Osteocyte (in vitro differentiated cells): ENCODE measurements around the gene C14orf119. TPM values are rescaled to one million over a fixed set of nuclear protein-coding genes. Genes with fewer than 3 reads are reported as not detected.

Source experiments
- DNase-seq: peaks from one replicate; pipeline ENCODE4 v3.0.0; 2021; ENCODE audit warnings: mixed read lengths; ENCODE audit not compliant: unreplicated experiment; ENCODE audit errors: extremely low spot score
- H3K27ac Mint-ChIP-seq: one replicate; pipeline ENCODE4 v1.8.0; 2021; ENCODE audit warnings: mild to moderate bottlenecking, mixed read lengths; ENCODE audit not compliant: unreplicated experiment
- H3K27me3 Mint-ChIP-seq: one replicate; pipeline ENCODE4 v1.8.0; 2021; ENCODE audit warnings: mixed read lengths; ENCODE audit not compliant: unreplicated experiment
- H3K36me3 Mint-ChIP-seq: one replicate; pipeline ENCODE4 v1.8.0; 2021; ENCODE audit warnings: mixed read lengths; ENCODE audit not compliant: unreplicated experiment
- H3K4me1 Mint-ChIP-seq: one replicate; pipeline ENCODE4 v1.8.0; 2021; ENCODE audit warnings: mixed read lengths; ENCODE audit not compliant: unreplicated experiment
- H3K4me3 Mint-ChIP-seq: one replicate; pipeline ENCODE4 v1.8.0; 2021; ENCODE audit warnings: mild to moderate bottlenecking, moderate library complexity, mixed read lengths; ENCODE audit not compliant: unreplicated experiment
- H3K9me3 Mint-ChIP-seq: one replicate; pipeline ENCODE4 v1.8.0; 2021; ENCODE audit warnings: mixed read lengths; ENCODE audit not compliant: unreplicated experiment
- CTCF ChIP-seq: fragments of 200-600 bp; sonication (generic); IDR thresholded peaks from 2 replicates; pipeline ENCODE4 v1.5.0; 2021; ENCODE audit warnings: antibody characterized with exemption, mild to moderate bottlenecking, moderate library complexity
- total RNA-seq: library from RNA; stranded (reverse); gene quantifications from 2 replicates; pipeline ENCODE4 v1.2.1, GENCODE V29; 2021

Gene C14orf119
- total RNA-seq, 1 donor from 2014 or later, result 61.3 TPM

GRCh38 chr14:23147676-23148075 is 52.4 kb downstream of the C14orf119 start:
- Mint-ChIP-seq H3K27ac (no peak overlapping the region), H3K4me3 (no peak overlapping the region), H3K27me3 (peaks cover 28% of the 10 kb centered on the region), H3K9me3 (no peaks in the 10 kb centered on the region), H3K36me3 (no peaks in the 10 kb centered on the region), H3K4me1 (no peaks in the 10 kb centered on the region)
- no peak for DNase-seq
- no peak for TF ChIP-seq CTCF

GRCh38 chr14:23148591-23149249 is 53.4 kb downstream of the C14orf119 start:
- H3K36me3 Mint-ChIP-seq, result no peaks in the 10 kb centered on the region
- no peak for TF ChIP-seq CTCF
- H3K27ac Mint-ChIP-seq, result no peak overlapping the region
- H3K9me3 Mint-ChIP-seq, result no peaks in the 10 kb centered on the region
- H3K4me3 Mint-ChIP-seq, result no peak overlapping the region
- peaks cover 30% of the 10 kb centered on the region for H3K27me3 Mint-ChIP-seq
- H3K4me1 Mint-ChIP-seq, result no peaks in the 10 kb centered on the region
- DNase-seq, result no peak

- H3K4me1 Mint-ChIP-seq, result peaks cover under 1% of the 10 kb centered on the region
- H3K27me3 Mint-ChIP-seq, result peaks cover 23% of the 10 kb centered on the region
- H3K27ac Mint-ChIP-seq, result no peak overlapping the region
- H3K36me3 Mint-ChIP-seq, result no peaks in the 10 kb centered on the region
- no peak overlapping the region for H3K4me3 Mint-ChIP-seq
- no peaks in the 10 kb centered on the region for H3K9me3 Mint-ChIP-seq
- no peak for DNase-seq
- TF ChIP-seq CTCF, result no peak
Observed at GRCh38 chr14:23149745-23150144, 54.4 kb downstream of the C14orf119 start.

Other genes with a start within 250 kb of the C14orf119 start
- gene LRP10, start 223.8 kb upstream of the C14orf119 start, total RNA-seq, result 171 and 182 TPM in 2 replicates
- gene REM2, start 212.3 kb upstream of the C14orf119 start, total RNA-seq, result 0.18 and 0.35 TPM in 2 replicates
- gene RBM23, start 176.4 kb upstream of the C14orf119 start, total RNA-seq, result 89.4 and 93.3 TPM in 2 replicates
- 58.4 and 68.4 TPM in 2 replicates for gene PRMT5, start 166.1 kb upstream of the C14orf119 start, total RNA-seq
- gene HAUS4, start 138.4 kb upstream of the C14orf119 start, total RNA-seq, result 39.9 and 40.9 TPM in 2 replicates
- gene AJUBA, start 113.0 kb upstream of the C14orf119 start, total RNA-seq, result 111 and 115 TPM in 2 replicates
- 11.4 and 12.4 TPM in 2 replicates for gene C14orf93, start 85.4 kb upstream of the C14orf119 start, total RNA-seq
- 144 and 147 TPM in 2 replicates for gene PSMB5, start 60.6 kb upstream of the C14orf119 start, total RNA-seq
- gene PSMB11, start 53.3 kb upstream of the C14orf119 start, total RNA-seq, result not detected in 2 replicates
- gene CDH24, start 38.0 kb upstream of the C14orf119 start, total RNA-seq, result 13.3 and 13.7 TPM in 2 replicates
- 219 and 241 TPM in 2 replicates for gene ACIN1, start 369 bp upstream of the C14orf119 start, total RNA-seq
- not detected in 2 replicates for gene CIROP, start 9.5 kb downstream of the C14orf119 start, total RNA-seq
- gene CEBPE, start 23.8 kb downstream of the C14orf119 start, total RNA-seq, result not detected in 2 replicates
- gene SLC7A8, start 88.2 kb downstream of the C14orf119 start, total RNA-seq, result 0.52 and 0.75 TPM in 2 replicates
- gene RNF212B, start 142.4 kb downstream of the C14orf119 start, total RNA-seq, result not detected in 2 replicates
- 6.9 and 8.4 TPM in 2 replicates for gene HOMEZ, start 190.6 kb downstream of the C14orf119 start, total RNA-seq
- 15.3 and 19.2 TPM in 2 replicates for gene PPP1R3E, start 207.4 kb downstream of the C14orf119 start, total RNA-seq
- 21.6 and 27.9 TPM in 2 replicates for gene BCL2L2, start 211.3 kb downstream of the C14orf119 start, total RNA-seq
- 175 and 183 TPM in 2 replicates for gene PABPN1, start 226.0 kb downstream of the C14orf119 start, total RNA-seq